Stomach (tissue), 4 donors: Measurements from ENCODE around the gene CASP1.

Experiments used
- POLR2A ChIP-seq, 4 donors: fragments of 450-650 bp; IDR thresholded peaks; one replicate each; pipeline ENCODE4 v1.6.1; 2016; ENCODE audit warnings: antibody characterized with exemption in 4 of 4, control low read depth in 2 of 4, mild to moderate bottlenecking in 1 of 4, moderate library complexity in 1 of 4
- POLR2AphosphoS5 ChIP-seq, 3 donors: sonication (generic); formaldehyde crosslinking; IDR thresholded peaks; one replicate each; pipeline ENCODE4 v1.6.1; 2016; ENCODE audit warnings: antibody characterized with exemption in 3 of 3
- TF ChIP-seq, protein P1 (sequence below), 7 experiments: fragments of 450-650 bp in 4 of 7; fragments of 200-600 bp in 3 of 7; sonication (generic) in 3 of 7; IDR thresholded peaks; one replicate each; pipeline ENCODE4 v1.5.1; 2016 to 2019; ENCODE audit warnings: antibody characterized with exemption in 7 of 7, control low read depth in 2 of 7, mild to moderate bottlenecking in 1 of 7

GRCh38 chr11:104992781-104993180, 42.2 kb downstream of the CASP1 start:
- TF ChIP-seq, protein P1, sequence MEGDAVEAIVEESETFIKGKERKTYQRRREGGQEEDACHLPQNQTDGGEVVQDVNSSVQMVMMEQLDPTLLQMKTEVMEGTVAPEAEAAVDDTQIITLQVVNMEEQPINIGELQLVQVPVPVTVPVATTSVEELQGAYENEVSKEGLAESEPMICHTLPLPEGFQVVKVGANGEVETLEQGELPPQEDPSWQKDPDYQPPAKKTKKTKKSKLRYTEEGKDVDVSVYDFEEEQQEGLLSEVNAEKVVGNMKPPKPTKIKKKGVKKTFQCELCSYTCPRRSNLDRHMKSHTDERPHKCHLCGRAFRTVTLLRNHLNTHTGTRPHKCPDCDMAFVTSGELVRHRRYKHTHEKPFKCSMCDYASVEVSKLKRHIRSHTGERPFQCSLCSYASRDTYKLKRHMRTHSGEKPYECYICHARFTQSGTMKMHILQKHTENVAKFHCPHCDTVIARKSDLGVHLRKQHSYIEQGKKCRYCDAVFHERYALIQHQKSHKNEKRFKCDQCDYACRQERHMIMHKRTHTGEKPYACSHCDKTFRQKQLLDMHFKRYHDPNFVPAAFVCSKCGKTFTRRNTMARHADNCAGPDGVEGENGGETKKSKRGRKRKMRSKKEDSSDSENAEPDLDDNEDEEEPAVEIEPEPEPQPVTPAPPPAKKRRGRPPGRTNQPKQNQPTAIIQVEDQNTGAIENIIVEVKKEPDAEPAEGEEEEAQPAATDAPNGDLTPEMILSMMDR (IDR thresholded peaks at IDR 0.05), result no peak
- TF ChIP-seq POLR2A (IDR thresholded peaks at IDR 0.05), result no peak
- TF ChIP-seq POLR2AphosphoS5 (IDR thresholded peaks at IDR 0.05), result no peak
